IPS-11a (cell line): ENCODE results near the gene RAPGEF5.

Experiments
- H3K4me3 ChIP-seq: one replicate; pipeline ENCODE4 v1.5.1; 2013; ENCODE audit warnings: low read depth, low read length, control low read depth

Gene RAPGEF5, protein sequence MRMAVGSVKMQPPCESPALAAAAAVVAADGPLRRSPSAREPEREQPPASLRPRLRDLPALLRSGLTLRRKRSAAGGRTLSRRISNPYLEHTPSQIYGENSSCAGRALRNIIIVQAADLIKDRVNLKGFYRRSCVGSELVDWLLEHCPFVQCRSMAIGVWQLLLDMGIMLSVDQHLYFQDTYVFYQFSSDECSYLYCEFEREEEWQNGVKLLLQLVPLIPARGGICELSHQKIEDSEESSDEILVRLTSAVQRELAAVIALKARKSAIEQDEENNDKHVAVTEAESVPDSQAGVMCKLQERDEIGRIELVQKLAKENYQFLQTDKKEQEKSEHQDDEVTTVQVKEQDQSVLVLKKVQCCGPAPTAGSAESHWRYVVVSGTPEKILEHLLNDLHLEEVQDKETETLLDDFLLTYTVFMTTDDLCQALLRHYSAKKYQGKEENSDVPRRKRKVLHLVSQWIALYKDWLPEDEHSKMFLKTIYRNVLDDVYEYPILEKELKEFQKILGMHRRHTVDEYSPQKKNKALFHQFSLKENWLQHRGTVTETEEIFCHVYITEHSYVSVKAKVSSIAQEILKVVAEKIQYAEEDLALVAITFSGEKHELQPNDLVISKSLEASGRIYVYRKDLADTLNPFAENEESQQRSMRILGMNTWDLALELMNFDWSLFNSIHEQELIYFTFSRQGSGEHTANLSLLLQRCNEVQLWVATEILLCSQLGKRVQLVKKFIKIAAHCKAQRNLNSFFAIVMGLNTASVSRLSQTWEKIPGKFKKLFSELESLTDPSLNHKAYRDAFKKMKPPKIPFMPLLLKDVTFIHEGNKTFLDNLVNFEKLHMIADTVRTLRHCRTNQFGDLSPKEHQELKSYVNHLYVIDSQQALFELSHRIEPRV

DNA sequence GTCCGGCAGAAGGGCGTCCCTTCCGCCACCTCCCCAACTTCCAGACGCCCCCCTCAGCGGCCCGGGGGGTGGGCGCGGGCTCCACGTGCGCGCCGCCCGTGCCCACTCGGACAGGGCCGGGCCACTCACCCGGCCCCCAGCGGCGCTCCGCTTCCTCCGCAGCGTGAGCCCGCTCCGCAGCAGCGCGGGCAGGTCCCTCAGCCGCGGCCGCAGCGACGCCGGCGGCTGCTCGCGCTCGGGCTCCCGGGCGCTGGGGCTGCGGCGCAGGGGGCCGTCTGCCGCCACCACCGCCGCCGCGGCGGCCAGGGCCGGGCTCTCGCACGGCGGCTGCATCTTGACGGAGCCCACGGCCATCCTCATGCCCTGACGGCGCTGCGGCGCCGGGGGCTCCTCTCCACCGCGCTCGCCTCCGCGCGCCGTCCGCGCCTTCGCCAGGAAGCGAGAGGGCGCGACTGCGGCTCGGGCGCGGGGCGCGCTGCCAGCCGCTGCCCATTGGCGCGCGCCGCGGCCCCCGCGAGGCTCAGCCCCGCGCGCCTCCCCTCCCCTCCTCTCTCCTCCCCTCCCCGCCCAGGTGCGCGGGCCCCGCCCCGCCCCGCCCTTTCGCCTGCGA is at the start of gene RAPGEF5:
TSS of gene RAPGEF5 (minus strand) at position 454 of the 610 bp plus-strand sequence. CDS start at position 360, 94 bp downstream.
- H3K4me3 ChIP-seq: peak within 1 kb of the TSS; percentile 45

GRCh38 chr7:22406715-22407114 is 49.8 kb upstream of the RAPGEF5 start:
- H3K4me3 ChIP-seq: no peak overlapping the region

DNA sequence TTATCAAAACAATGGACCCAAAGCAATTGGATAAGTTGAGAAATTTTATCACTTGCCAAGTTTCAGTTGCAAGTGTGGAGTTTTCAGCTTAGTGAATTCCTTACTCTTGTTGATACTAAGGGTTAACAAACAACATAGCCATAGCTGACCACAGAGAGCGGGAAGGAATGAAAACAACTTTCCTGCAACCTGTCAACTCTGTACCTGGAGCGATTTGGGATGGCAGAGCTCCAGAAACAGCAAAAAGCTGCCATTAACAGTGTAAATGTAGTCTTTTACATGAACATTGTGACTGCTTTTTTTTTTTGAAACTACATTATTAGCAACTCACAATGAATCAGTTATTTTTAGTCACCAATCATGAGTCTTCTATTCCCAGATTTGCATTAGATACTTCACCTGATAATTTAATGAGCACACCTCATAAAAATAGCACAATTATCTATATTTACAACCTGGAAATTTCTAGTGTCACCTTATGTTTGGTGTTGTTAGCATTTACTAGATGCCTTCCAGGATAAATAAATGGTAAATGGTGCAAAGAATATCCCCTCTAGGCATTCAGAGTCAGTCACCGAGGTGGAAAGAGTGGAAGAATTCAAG is 47.6 kb upstream of the RAPGEF5 start:
- H3K4me3 ChIP-seq: no peak overlapping the region

- H3K4me3 ChIP-seq: no peak overlapping the region
These were observed 46.4 kb upstream of the RAPGEF5 start for GRCh38 chr7:22403344-22403743.

- no peak overlapping the region for H3K4me3 ChIP-seq
These were observed 45.3 kb upstream of the RAPGEF5 start for GRCh38 chr7:22402250-22402649.

- no peak overlapping the region for H3K4me3 ChIP-seq
These were observed 44.1 kb upstream of the RAPGEF5 start for GRCh38 chr7:22400936-22401553.

GRCh38 chr7:22400150-22400814 is 43.3 kb upstream of the RAPGEF5 start:
- no peak overlapping the region for H3K4me3 ChIP-seq

DNA sequence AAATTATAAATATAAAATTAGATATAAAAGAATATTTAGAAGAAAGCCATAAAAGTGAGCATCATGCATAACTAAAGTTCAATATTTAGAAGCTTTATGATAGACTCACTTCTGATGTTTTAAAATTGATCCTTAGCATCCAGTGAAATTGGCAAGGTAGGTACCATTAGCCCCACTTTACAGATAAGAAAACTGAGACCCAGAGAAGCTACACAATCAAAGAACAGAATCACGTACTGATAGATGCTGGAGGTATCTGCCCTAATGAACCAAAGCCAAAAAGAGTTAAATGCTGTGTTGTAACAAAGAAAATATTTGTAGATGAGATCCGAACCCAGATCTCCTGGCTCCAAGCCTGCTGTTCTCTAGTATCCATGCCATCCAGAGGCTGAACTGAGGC is 42.6 kb upstream of the RAPGEF5 start:
- no peak overlapping the region for H3K4me3 ChIP-seq

GRCh38 chr7:22399091-22399490 is 42.1 kb upstream of the RAPGEF5 start:
- H3K4me3 ChIP-seq: no peak overlapping the region

DNA sequence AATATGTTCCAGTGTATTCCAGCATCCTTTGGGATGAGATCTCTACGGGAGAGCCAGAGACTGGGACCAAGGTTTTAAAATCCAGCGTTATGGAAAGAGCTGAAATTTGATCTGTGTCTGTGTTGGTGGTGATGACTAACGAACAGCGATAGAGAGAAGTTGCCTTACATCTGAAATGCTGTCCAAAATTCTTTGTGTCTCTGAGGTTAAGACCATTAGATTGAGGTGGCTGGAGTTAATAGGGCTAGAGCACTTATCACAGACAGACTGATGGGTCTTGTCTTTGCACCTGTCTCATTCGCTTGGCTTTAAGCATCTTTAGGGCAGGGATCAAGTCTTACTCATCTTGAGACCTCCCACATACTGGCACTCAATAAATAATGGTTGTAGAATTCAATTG is 41.0 kb upstream of the RAPGEF5 start:
- H3K4me3 ChIP-seq: peak overlapping the region; percentile 4

DNA sequence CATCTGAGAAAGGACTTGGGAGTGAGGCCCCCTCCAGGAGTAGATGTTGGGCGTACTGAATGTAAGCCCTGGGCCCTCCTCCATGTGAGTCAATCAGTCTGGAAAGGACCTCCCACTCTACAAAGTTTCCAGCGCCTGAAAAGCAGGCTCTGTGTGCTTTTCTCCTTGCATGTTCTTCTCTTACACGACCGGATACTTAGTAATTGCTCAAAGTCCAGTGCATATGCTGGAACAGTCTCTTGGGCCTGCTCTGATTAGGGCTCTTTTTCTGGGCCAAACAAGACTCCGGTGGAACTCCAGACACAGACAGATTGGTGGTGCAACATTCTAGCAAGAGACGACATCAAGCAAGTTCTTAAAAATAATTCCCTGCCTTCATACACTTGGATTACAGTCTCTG is 38.3 kb upstream of the RAPGEF5 start:
- no peak overlapping the region for H3K4me3 ChIP-seq

DNA sequence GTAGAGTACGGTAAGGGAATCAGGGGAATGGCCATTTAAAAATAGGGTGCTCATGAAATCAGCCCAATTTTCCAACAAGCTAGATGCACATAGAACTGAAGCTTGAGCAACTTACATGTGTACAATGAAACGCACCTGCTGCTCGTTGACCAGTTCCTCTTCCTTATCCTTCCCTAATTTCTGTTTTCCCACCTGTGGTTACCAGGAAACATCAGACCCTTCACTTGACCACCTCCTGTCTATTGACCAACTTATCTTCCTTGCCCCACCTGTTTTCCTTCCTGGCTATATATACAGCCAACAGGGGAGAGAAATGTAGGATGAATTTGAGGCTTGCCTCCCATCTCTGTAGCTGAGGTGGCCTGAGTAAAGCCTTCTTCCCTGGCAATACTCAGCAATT is 37.8 kb upstream of the RAPGEF5 start:
- no peak overlapping the region for H3K4me3 ChIP-seq

DNA sequence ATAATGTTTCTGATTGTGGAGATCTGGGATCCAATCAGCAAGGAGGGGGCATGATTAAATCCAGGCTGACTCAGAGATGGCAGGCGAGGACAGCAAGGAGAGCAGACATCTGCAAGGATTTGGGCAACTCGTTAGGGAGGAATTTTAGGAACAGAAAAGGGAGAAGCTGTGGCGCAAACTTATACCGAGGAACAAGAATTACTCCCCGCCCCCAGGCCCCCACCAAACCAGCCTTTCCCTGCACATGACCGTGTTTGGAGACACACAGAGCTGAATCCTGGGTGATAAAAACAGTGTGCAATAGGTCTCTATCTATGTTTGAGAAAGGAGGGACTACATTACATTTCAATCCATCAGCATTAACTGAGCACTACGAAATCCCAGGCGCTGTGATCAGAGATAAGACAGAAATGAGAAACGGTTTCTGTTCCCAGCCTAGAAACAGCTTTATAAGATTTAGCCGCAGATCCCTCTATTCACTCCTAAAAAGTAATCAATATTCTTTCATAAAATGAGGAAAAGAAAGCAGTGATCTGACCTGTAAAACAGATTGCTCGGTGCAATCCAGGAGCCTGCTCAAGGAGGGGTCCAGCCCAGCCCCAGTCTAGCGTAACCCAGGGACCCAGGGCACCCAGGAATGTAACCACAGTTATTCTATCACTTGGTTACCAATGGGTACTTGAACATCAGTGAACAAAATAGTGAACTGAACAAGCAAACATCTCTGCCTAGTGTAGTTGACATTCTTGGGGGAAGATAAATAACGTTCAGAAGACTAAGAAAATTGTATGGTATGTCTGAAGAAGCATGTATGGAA is 37.2 kb upstream of the RAPGEF5 start:
- H3K4me3 ChIP-seq: no peak overlapping the region

GRCh38 chr7:22390516-22390915 is 33.6 kb upstream of the RAPGEF5 start:
- H3K4me3 ChIP-seq: no peak overlapping the region

DNA sequence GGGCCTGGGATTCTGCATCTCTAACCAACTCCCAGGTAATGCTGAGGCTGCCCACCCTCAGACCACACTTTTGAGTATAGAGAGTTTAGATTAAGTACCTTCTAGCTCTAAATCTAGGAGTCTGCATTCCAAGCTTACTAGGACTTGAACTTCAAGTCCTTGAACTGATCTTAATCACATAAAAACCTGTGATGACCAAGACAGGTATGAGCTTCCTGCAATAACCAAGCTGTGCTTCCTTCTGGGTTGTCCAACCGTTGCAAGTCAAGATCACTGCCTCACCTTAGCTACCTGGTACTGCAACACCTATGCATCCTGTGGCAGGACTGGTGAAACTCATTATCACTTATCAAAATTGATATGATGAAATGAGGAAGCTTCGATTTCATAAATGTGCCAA is 32.9 kb upstream of the RAPGEF5 start:
- H3K4me3 ChIP-seq: no peak overlapping the region

- H3K4me3 ChIP-seq: no peak overlapping the region
These were observed 30.6 kb upstream of the RAPGEF5 start for GRCh38 chr7:22387583-22387982.

- H3K4me3 ChIP-seq: no peak overlapping the region
These were observed 29.9 kb upstream of the RAPGEF5 start for GRCh38 chr7:22386865-22387264.

DNA sequence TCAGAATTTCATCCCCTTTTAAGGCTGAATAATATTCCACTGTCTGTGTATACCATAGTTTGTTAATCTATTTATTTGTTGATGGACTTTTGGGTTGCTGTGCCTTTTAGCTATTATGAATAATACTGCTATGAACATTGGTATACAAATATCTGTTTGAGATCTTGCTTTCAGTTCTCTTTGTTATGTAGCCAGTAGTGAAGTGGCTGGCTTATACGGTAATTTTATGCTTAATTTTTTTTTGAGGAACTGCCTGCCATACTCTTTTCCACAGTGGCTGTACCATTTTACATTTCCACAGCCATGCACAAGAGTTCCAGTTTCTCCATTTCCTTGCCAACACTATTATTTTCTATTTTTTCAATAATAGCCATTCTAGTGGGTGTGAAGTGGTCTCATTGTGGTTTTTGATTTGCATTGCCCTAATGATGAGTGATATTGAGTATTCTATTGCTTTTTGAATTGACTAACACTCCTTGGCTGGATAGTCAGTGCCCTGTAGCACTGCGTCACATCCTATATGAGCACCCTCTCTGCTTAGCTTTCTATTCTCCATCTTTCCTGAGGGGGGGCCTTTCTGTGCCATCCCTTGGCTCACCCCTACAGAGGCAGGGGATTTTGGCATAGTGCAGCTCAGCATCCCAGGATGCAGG is 29.4 kb upstream of the RAPGEF5 start:
- no peak overlapping the region for H3K4me3 ChIP-seq

DNA sequence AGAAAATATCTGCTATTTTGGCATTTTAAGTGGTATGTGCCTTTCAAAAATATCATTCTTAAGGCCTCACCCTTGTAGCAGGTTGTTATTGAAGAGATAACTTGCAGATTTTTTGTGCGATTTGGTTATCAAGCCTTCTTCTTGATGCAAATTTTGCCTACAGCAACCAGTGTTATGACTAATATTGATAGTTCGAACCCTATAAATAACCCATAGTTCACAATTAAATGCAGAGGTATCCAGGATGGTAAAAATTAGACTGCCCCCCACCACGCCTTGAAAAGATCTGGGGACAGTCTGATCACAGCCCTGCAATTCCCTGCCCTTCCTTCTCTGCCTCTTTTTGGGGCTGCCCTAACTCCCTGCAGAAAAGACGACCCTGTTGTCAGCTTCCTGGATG is 28.4 kb upstream of the RAPGEF5 start:
- H3K4me3 ChIP-seq: no peak overlapping the region
